Measurements from ENCODE around the gene GNAI2. TPM values are rescaled to one million over a fixed set of nuclear protein-coding genes. Genes with fewer than 3 reads are reported as not detected.
A peak's percentile ranks its signal among the peaks of the same experiment; 100 is the strongest.

The GNAI2 gene
- total RNA-seq, 1 experiment from 2014 or later = 201 TPM

GRCh38 chr3:50289130-50289529 is 53.1 kb downstream of the GNAI2 start:
- POLR2A ChIA-PET (ENCODE audit: unreplicated experiment) = no interaction called here
- no TSS peak for BruUV-seq (replicated peaks)
- H3K4me2 ChIP-seq = no peak overlapping the region
- intact Hi-C loops (cut with micrococcal nuclease; ENCODE audit: unreplicated experiment) = no loop called here
- no peak overlapping the region for H2AFZ ChIP-seq
- CTCF ChIA-PET = interaction anchor here (1.0 kb wide), 1 partner anchor 35 kb away, joined by 3 read pairs; no protein-coding TSS in a partner anchor
- no peaks in the 10 kb centered on the region for H3K27me3 ChIP-seq (ENCODE audit: insufficient read depth, low read depth)
- peaks cover 13% of the 10 kb centered on the region for H3K4me1 ChIP-seq (replicated peaks; ENCODE audit: insufficient read depth)
- H3K27ac ChIP-seq = no peak overlapping the region
- H3K9me2 ChIP-seq (ENCODE audit: insufficient read depth) = no peaks in the 10 kb centered on the region
- DNase-seq = no peak
- H3K36me3 ChIP-seq (ENCODE audit: low read depth) = no peaks in the 10 kb centered on the region
- no peaks in the 10 kb centered on the region for H4K20me1 ChIP-seq (ENCODE audit: insufficient read depth)
- H3K79me2 ChIP-seq (ENCODE audit: low read depth) = peaks cover 25% of the 10 kb centered on the region
- no peaks in the 10 kb centered on the region for H3K9me3 ChIP-seq (ENCODE audit: insufficient read depth, low read depth)
- H3K4me3 ChIP-seq = no peak overlapping the region
- peaks cover 11% of the 10 kb centered on the region; the same call in 1 of the 2 replicates for H3F3A ChIP-seq (ENCODE audit: insufficient read depth, low read depth)
- TF ChIP-seq CTCF (conservative IDR thresholded peaks at IDR 0.05) (no peak), EZH2 (IDR thresholded peaks at IDR 0.05; ENCODE audit: low read depth) (no peak)

GRCh38 chr3:50290161-50290641 is 54.2 kb downstream of the GNAI2 start:
- no peaks in the 10 kb centered on the region for H3K9me2 ChIP-seq (ENCODE audit: insufficient read depth)
- H3K79me2 ChIP-seq (ENCODE audit: low read depth) = peaks cover 25% of the 10 kb centered on the region
- BruUV-seq (replicated peaks) = no TSS peak
- no peak for DNase-seq
- no peak overlapping the region for H3K4me3 ChIP-seq
- peaks cover 13% of the 10 kb centered on the region for H3K4me1 ChIP-seq (replicated peaks; ENCODE audit: insufficient read depth)
- H3K4me2 ChIP-seq = peak overlapping the region; percentile 88; the same call in 1 of the 2 replicates
- no peaks in the 10 kb centered on the region for H4K20me1 ChIP-seq (ENCODE audit: insufficient read depth)
- H3K27ac ChIP-seq = no peak overlapping the region
- no peaks in the 10 kb centered on the region for H3K27me3 ChIP-seq (ENCODE audit: insufficient read depth, low read depth)
- peaks cover 11% of the 10 kb centered on the region; the same call in 1 of the 2 replicates for H3F3A ChIP-seq (ENCODE audit: insufficient read depth, low read depth)
- intact Hi-C loops (cut with micrococcal nuclease; ENCODE audit: unreplicated experiment) = no loop called here
- ChIA-PET CTCF (no interaction called here), POLR2A (ENCODE audit: unreplicated experiment) (no interaction called here)
- H3K9me3 ChIP-seq (ENCODE audit: insufficient read depth, low read depth) = no peaks in the 10 kb centered on the region
- no peak overlapping the region for H2AFZ ChIP-seq
- H3K36me3 ChIP-seq (ENCODE audit: low read depth) = no peaks in the 10 kb centered on the region
- TF ChIP-seq CTCF (conservative IDR thresholded peaks at IDR 0.05) (no peak), EZH2 (IDR thresholded peaks at IDR 0.05; ENCODE audit: low read depth) (no peak)

GRCh38 chr3:50292159-50293078 is 56.4 kb downstream of the GNAI2 start, which contains the start of gene IFRD2:
IFRD2 (minus strand) TSS chr3:50292429; CDS start chr3:50292274, 155 bp downstream.
- Histone ChIP-seq H3K27me3 (ENCODE audit: insufficient read depth, low read depth) (no peaks in the 10 kb centered on the region), H3K79me2 (ENCODE audit: low read depth) (peaks cover 25% of the 10 kb centered on the region), H3K4me3 (peak within 1 kb of the TSS; percentile 79), H3K36me3 (ENCODE audit: low read depth) (no peaks in the 10 kb centered on the region), H3K9me3 (ENCODE audit: insufficient read depth, low read depth) (no peaks in the 10 kb centered on the region), H4K20me1 (ENCODE audit: insufficient read depth) (no peaks in the 10 kb centered on the region), H2AFZ (peak within 1 kb of the TSS; percentile 77), H3K9me2 (ENCODE audit: insufficient read depth) (no peaks in the 10 kb centered on the region), H3F3A (ENCODE audit: insufficient read depth, low read depth) (no peaks in the 10 kb centered on the region), H3K27ac (peak within 1 kb of the TSS; percentile 74), H3K4me2 (peak within 1 kb of the TSS; percentile 88), H3K4me1 (replicated peaks; ENCODE audit: insufficient read depth) (peaks cover 13% of the 10 kb centered on the region)
- TF ChIP-seq EZH2 (IDR thresholded peaks at IDR 0.05; ENCODE audit: low read depth) = no peak
- TF ChIP-seq CTCF (conservative IDR thresholded peaks at IDR 0.05) = no peak
- ChIA-PET CTCF (interaction anchor here (0.6 to 0.9 kb wide), 2 partner anchors 28 to 29 kb away, joined by 3 to 10 read pairs; no protein-coding TSS in a partner anchor), POLR2A (ENCODE audit: unreplicated experiment) (interaction anchor here (0.5 to 1.2 kb wide), 4 partner anchors 24 to 57 kb away, joined by 5 to 9 read pairs (median 8); partner anchors contain the start of gene GNAI2)
- peak; percentile 90 to 95 for DNase-seq
- TSS peak; percentile 93 for BruUV-seq (replicated peaks)
- intact Hi-C loops (cut with micrococcal nuclease; ENCODE audit: unreplicated experiment) = loop anchor here (1.0 kb wide), 1 partner anchor 29 kb away; no protein-coding TSS in a partner anchor

Measured in PC-9 (cell line).